ENCODE results near the gene PRPF40A. TPM values are rescaled to one million over a fixed set of nuclear protein-coding genes. Genes with fewer than 3 reads are reported as not detected.

The PRPF40A gene
- total and polyA plus RNA-seq, 9 of the 15 experiments (the other 6 are each of a cell fraction or from before 2014, with no cell fraction given) = 168 to 304 (median 264) TPM

- TF ChIP-seq, protein P1, sequence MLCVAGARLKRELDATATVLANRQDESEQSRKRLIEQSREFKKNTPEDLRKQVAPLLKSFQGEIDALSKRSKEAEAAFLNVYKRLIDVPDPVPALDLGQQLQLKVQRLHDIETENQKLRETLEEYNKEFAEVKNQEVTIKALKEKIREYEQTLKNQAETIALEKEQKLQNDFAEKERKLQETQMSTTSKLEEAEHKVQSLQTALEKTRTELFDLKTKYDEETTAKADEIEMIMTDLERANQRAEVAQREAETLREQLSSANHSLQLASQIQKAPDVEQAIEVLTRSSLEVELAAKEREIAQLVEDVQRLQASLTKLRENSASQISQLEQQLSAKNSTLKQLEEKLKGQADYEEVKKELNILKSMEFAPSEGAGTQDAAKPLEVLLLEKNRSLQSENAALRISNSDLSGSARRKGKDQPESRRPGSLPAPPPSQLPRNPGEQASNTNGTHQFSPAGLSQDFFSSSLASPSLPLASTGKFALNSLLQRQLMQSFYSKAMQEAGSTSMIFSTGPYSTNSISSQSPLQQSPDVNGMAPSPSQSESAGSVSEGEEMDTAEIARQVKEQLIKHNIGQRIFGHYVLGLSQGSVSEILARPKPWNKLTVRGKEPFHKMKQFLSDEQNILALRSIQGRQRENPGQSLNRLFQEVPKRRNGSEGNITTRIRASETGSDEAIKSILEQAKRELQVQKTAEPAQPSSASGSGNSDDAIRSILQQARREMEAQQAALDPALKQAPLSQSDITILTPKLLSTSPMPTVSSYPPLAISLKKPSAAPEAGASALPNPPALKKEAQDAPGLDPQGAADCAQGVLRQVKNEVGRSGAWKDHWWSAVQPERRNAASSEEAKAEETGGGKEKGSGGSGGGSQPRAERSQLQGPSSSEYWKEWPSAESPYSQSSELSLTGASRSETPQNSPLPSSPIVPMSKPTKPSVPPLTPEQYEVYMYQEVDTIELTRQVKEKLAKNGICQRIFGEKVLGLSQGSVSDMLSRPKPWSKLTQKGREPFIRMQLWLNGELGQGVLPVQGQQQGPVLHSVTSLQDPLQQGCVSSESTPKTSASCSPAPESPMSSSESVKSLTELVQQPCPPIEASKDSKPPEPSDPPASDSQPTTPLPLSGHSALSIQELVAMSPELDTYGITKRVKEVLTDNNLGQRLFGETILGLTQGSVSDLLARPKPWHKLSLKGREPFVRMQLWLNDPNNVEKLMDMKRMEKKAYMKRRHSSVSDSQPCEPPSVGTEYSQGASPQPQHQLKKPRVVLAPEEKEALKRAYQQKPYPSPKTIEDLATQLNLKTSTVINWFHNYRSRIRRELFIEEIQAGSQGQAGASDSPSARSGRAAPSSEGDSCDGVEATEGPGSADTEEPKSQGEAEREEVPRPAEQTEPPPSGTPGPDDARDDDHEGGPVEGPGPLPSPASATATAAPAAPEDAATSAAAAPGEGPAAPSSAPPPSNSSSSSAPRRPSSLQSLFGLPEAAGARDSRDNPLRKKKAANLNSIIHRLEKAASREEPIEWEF (CRISPR knock-in tag; IDR thresholded peaks at IDR 0.05) = no peak
- TF ChIP-seq ZNF444 (CRISPR knock-in tag; IDR thresholded peaks at IDR 0.05) (no peak), TEAD4 (IDR thresholded peaks at IDR 0.05; ENCODE audit: low read length) (peak; percentile 65), TEAD4 (CRISPR knock-in tag; IDR thresholded peaks at IDR 0.05; ENCODE audit: borderline replicate concordance) (no peak; the same call in 1 of the 2 replicates), TOE1 (IDR thresholded peaks at IDR 0.05; ENCODE audit: borderline replicate concordance) (peak; percentile 99), TOE1 (CRISPR knock-in tag; IDR thresholded peaks at IDR 0.05; ENCODE audit: borderline replicate concordance, low read depth) (no peak), ETS1 (conservative IDR thresholded peaks at IDR 0.05; ENCODE audit: control insufficient read depth, low read depth, low read length) (peak; percentile 44), ZBTB7A (IDR thresholded peaks at IDR 0.05; ENCODE audit: borderline replicate concordance, control insufficient read depth, low read depth, low read length) (peak; percentile 35; the same call in 1 of the 2 replicates), MEF2A (IDR thresholded peaks at IDR 0.05; ENCODE audit: control insufficient read depth, low read depth, low read length) (no peak), GATAD2A (IDR thresholded peaks at IDR 0.05) (peak; percentile 69), ARHGAP35 (IDR thresholded peaks at IDR 0.05; ENCODE audit: partially characterized antibody) (no peak), NFRKB (IDR thresholded peaks at IDR 0.05; ENCODE audit: low read depth) (peak; percentile 74), ZSCAN32 (CRISPR knock-in tag; IDR thresholded peaks at IDR 0.05) (no peak), XRCC4 (IDR thresholded peaks at IDR 0.05; ENCODE audit: extremely low read depth, insufficient read depth, insufficient read length) (no peak), ESRRA (IDR thresholded peaks at IDR 0.05; ENCODE audit: borderline replicate concordance, low read depth) (peak; percentile 40), NR2C1 (IDR thresholded peaks at IDR 0.05) (peak; percentile 90), NR2C1 (tag; IDR thresholded peaks at IDR 0.05) (peak; percentile 93), TARDBP (IDR thresholded peaks at IDR 0.05) (0 out of 2 replicates have a peak, but pooled peaks have one; percentile 50), IRF9 (tag; IDR thresholded peaks at IDR 0.05) (no peak)
- TF ChIP-seq, protein P2, sequence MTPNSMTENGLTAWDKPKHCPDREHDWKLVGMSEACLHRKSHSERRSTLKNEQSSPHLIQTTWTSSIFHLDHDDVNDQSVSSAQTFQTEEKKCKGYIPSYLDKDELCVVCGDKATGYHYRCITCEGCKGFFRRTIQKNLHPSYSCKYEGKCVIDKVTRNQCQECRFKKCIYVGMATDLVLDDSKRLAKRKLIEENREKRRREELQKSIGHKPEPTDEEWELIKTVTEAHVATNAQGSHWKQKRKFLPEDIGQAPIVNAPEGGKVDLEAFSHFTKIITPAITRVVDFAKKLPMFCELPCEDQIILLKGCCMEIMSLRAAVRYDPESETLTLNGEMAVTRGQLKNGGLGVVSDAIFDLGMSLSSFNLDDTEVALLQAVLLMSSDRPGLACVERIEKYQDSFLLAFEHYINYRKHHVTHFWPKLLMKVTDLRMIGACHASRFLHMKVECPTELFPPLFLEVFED (CRISPR knock-in tag; conservative IDR thresholded peaks at IDR 0.05) = peak; percentile 92
Measured at GRCh38 chr2:152718076-152718908, 1.0 kb upstream of the PRPF40A start, which contains the start of gene ARL6IP6 (continued).
